Upper lobe of right lung (tissue), 1 donor: ENCODE data around the gene DNAJC22. TPM values are rescaled to one million over a fixed set of nuclear protein-coding genes. Genes with fewer than 3 reads are reported as not detected.

Source experiments
- ATAC-seq: fragments of 200-7000 bp; cut with Tn5 transposase; one replicate; pipeline ENCODE4 v1.9.1; 2020; ENCODE audit warnings: mild to moderate bottlenecking, moderate library complexity
- DNase-seq: peaks from one replicate; pipeline ENCODE4 v3.0.0-alpha.2; 2020
- H3K27ac ChIP-seq: fragments of 200-600 bp; one replicate; pipeline ENCODE4 v1.8.0; 2022
- H3K27me3 ChIP-seq: fragments of 200-600 bp; one replicate; pipeline ENCODE4 v1.8.0; 2022; ENCODE audit warnings: mild to moderate bottlenecking
- H3K36me3 ChIP-seq: fragments of 200-600 bp; one replicate; pipeline ENCODE4 v1.8.0; 2022
- H3K4me1 ChIP-seq: fragments of 200-600 bp; one replicate; pipeline ENCODE4 v1.8.0; 2022
- H3K4me3 ChIP-seq: fragments of 200-600 bp; one replicate; pipeline ENCODE4 v1.8.0; 2022; ENCODE audit warnings: mild to moderate bottlenecking
- H3K9me3 ChIP-seq: fragments of 200-600 bp; one replicate; pipeline ENCODE4 v1.8.0; 2022
- CTCF ChIP-seq: fragments of 200-600 bp; IDR thresholded peaks from one replicate; pipeline ENCODE4 v1.8.0; 2022; ENCODE audit warnings: antibody characterized with exemption
- intact Hi-C: fragments of 100-400 bp; cut with DNase I; formaldehyde crosslinking; loops from one replicate; pipeline ENCODE4 v1.11.0; 2022
- total RNA-seq: library from RNA; stranded (reverse); fragmentation: NEBNext Ultra II Directional; extraction: Animal tissue kit (Norgen Biotek cat#: 25700); gene quantifications from one replicate; pipeline ENCODE4 v1.2.1, GENCODE V29; 2021
- donor health status: DM: no; HTN: yes; CAD: no; lungs with severe emphysema.

DNAJC22 gene
- total RNA-seq, 1 donor from 2014 or later: 0.67 TPM

- no peaks in the 10 kb centered on the region for H3K36me3 ChIP-seq
- no peaks in the 10 kb centered on the region for H3K9me3 ChIP-seq
- H3K4me1 ChIP-seq: peaks cover 40% of the 10 kb centered on the region
- peaks cover 67% of the 10 kb centered on the region for H3K27me3 ChIP-seq
- DNase-seq (peak; percentile 45), ATAC-seq (no peak)
- no peak overlapping the region for H3K27ac ChIP-seq
- H3K4me3 ChIP-seq: no peak overlapping the region
- no peak for TF ChIP-seq CTCF
- intact Hi-C loops: loop anchor here (10.0 kb wide), 1 partner anchor 56 kb away; no protein-coding TSS in a partner anchor
These were observed 5.5 kb upstream of the DNAJC22 start for GRCh38 chr12:49340971-49341776.

GRCh38 chr12:49341777-49342065 is 5.0 kb upstream of the DNAJC22 start:
- ATAC-seq (no peak), DNase-seq (peak; percentile 66)
- H3K4me1 ChIP-seq: peaks cover 40% of the 10 kb centered on the region
- no peak overlapping the region for H3K4me3 ChIP-seq
- peaks cover 67% of the 10 kb centered on the region for H3K27me3 ChIP-seq
- no peak overlapping the region for H3K27ac ChIP-seq
- intact Hi-C loops: loop anchor here (10.0 kb wide), 1 partner anchor 57 kb away; no protein-coding TSS in a partner anchor
- no peak for TF ChIP-seq CTCF
- H3K36me3 ChIP-seq: no peaks in the 10 kb centered on the region
- H3K9me3 ChIP-seq: no peaks in the 10 kb centered on the region

- H3K4me1 ChIP-seq: peaks cover 40% of the 10 kb centered on the region
- no peaks in the 10 kb centered on the region for H3K36me3 ChIP-seq
- H3K9me3 ChIP-seq: no peaks in the 10 kb centered on the region
- no peak overlapping the region for H3K27ac ChIP-seq
- DNase-seq (peak; percentile 90), ATAC-seq (peak; percentile 76)
- peak overlapping the region; percentile 42 for H3K4me3 ChIP-seq
- peaks cover 67% of the 10 kb centered on the region for H3K27me3 ChIP-seq
- intact Hi-C loops: loop anchor here (10.0 kb wide), 1 partner anchor 57 kb away; no protein-coding TSS in a partner anchor
- TF ChIP-seq CTCF: peak; percentile 85
These were observed 4.4 kb upstream of the DNAJC22 start for GRCh38 chr12:49342066-49342913.

- Histone ChIP-seq H3K27me3 (peaks cover 70% of the 10 kb centered on the region), H3K36me3 (no peaks in the 10 kb centered on the region), H3K27ac (no peak overlapping the region), H3K9me3 (no peaks in the 10 kb centered on the region), H3K4me1 (peaks cover 47% of the 10 kb centered on the region), H3K4me3 (peak overlapping the region; percentile 42)
- intact Hi-C loops: loop anchor here (10.0 kb wide), 1 partner anchor 58 kb away; no protein-coding TSS in a partner anchor
- ATAC-seq (no peak), DNase-seq (peak; percentile 64)
- no peak for TF ChIP-seq CTCF
These were observed 3.6 kb upstream of the DNAJC22 start for GRCh38 chr12:49342914-49343731.

- no peak overlapping the region for H3K4me3 ChIP-seq
- H3K27ac ChIP-seq: no peak overlapping the region
- H3K4me1 ChIP-seq: peaks cover 49% of the 10 kb centered on the region
- DNase-seq (no peak), ATAC-seq (no peak)
- H3K36me3 ChIP-seq: no peaks in the 10 kb centered on the region
- intact Hi-C loops: loop anchor here (10.0 kb wide), 1 partner anchor 60 kb away; no protein-coding TSS in a partner anchor
- H3K27me3 ChIP-seq: peaks cover 76% of the 10 kb centered on the region
- TF ChIP-seq CTCF: no peak
- H3K9me3 ChIP-seq: no peaks in the 10 kb centered on the region
These were observed 2.1 kb upstream of the DNAJC22 start for GRCh38 chr12:49344486-49345050.
